DOHH2 (cell line): Measurements from ENCODE around the gene HYOU1.

Source experiments
- H3F3A ChIP-seq: fragments of 200-600 bp; sonication (generic), shearing (Covaris generic); 2 replicates; pipeline ENCODE4 v1.6.0; 2016; ENCODE audit warnings: antibody characterized with exemption, mild to moderate bottlenecking; ENCODE audit not compliant: control insufficient read depth, insufficient read depth
- H3K27ac ChIP-seq: fragments of 200-600 bp; sonication (generic); 2 replicates; pipeline ENCODE4 v1.5.1; 2014; ENCODE audit warnings: low read depth, mild to moderate bottlenecking, low read length, moderate library complexity
- H3K27me3 ChIP-seq: fragments of 200-600 bp; sonication (generic); 2 replicates; pipeline ENCODE4 v1.6.1; 2014; ENCODE audit warnings: mild to moderate bottlenecking, low read length, mixed read lengths; ENCODE audit not compliant: control insufficient read depth
- H3K36me3 ChIP-seq: fragments of 200-600 bp; sonication (generic); 2 replicates; pipeline ENCODE4 v1.6.1; 2014; ENCODE audit warnings: mild to moderate bottlenecking, low read length, moderate library complexity, mixed read lengths; ENCODE audit not compliant: control insufficient read depth
- H3K4me1 ChIP-seq: fragments of 200-600 bp; sonication (generic); 2 replicates; pipeline ENCODE4 v1.6.1; 2014; ENCODE audit warnings: mild to moderate bottlenecking, low read length, mixed read lengths; ENCODE audit not compliant: control insufficient read depth
- H3K4me2 ChIP-seq: fragments of 200-600 bp; sonication (generic); 2 replicates; pipeline ENCODE4 v1.6.0; 2014; ENCODE audit warnings: mild to moderate bottlenecking, low read length, moderate library complexity
- H3K4me3 ChIP-seq: fragments of 200-600 bp; sonication (generic); 2 replicates; pipeline ENCODE4 v1.5.1; 2014; ENCODE audit warnings: mild to moderate bottlenecking, low read length, mixed read lengths
- H3K79me2 ChIP-seq: fragments of 200-600 bp; sonication (generic); 2 replicates; pipeline ENCODE4 v1.6.1; 2014; ENCODE audit warnings: mild to moderate bottlenecking, low read length, mixed read lengths; ENCODE audit not compliant: control insufficient read depth
- H3K9me2 ChIP-seq: fragments of 200-600 bp; sonication (generic); replicated peaks from 2 replicates; pipeline ENCODE4 v1.6.1; 2014; ENCODE audit warnings: mild to moderate bottlenecking, low read length, mixed read lengths; ENCODE audit not compliant: control insufficient read depth
- H3K9me3 ChIP-seq: fragments of 200-600 bp; sonication (generic); 2 replicates; pipeline ENCODE4 v1.6.1; 2014; ENCODE audit warnings: antibody characterized with exemption, low read length, mixed read lengths; ENCODE audit not compliant: control insufficient read depth, insufficient read depth
- H4K20me1 ChIP-seq: fragments of 200-600 bp; sonication (generic); 2 replicates; pipeline ENCODE4 v1.6.0; 2014; ENCODE audit warnings: low read depth, mild to moderate bottlenecking, antibody characterized with exemption, low read length, moderate library complexity; ENCODE audit not compliant: control insufficient read depth, insufficient read depth
- CTCF ChIP-seq: fragments of 200-600 bp; sonication (generic); IDR thresholded peaks from one replicate; pipeline ENCODE4 v1.5.1; 2014; ENCODE audit warnings: antibody characterized with exemption, mild to moderate bottlenecking, low read depth, low read length; ENCODE audit not compliant: poor library complexity, severe bottlenecking
- EZH2phosphoT487 ChIP-seq: fragments of 200-600 bp; sonication (generic); IDR thresholded peaks from 2 replicates; pipeline ENCODE4 v1.6.1; 2017; ENCODE audit warnings: borderline replicate concordance, mild to moderate bottlenecking, antibody characterized with exemption, low read length, moderate library complexity, mixed read lengths

HYOU1 gene

GRCh38 chr11:119012629-119013170 lies 44.3 kb downstream of the HYOU1 start:
- no peak overlapping the region for H3K27ac ChIP-seq

GRCh38 chr11:119011476-119012053 lies 45.4 kb downstream of the HYOU1 start:
- Histone ChIP-seq H3K4me1 (peaks cover 6% of the 10 kb centered on the region), H3K4me2 (no peak overlapping the region), H3K9me2 (no peaks in the 10 kb centered on the region), H3K4me3 (no peak overlapping the region), H3K79me2 (peaks cover 16% of the 10 kb centered on the region), H3K27ac (no peak overlapping the region), H4K20me1 (peaks cover 3% of the 10 kb centered on the region; the same call in 1 of the 2 replicates), H3K27me3 (no peaks in the 10 kb centered on the region), H3K9me3 (no peaks in the 10 kb centered on the region), H3F3A (peaks cover 51% of the 10 kb centered on the region), H3K36me3 (peaks cover 55% of the 10 kb centered on the region)
- TF ChIP-seq EZH2phosphoT487 = no peak
- TF ChIP-seq CTCF = no peak

More at GRCh38 chr11:119012629-119013170, 44.3 kb downstream of the HYOU1 start:
- Histone ChIP-seq H3K4me3 (no peak overlapping the region), H4K20me1 (peaks cover 6% of the 10 kb centered on the region; the same call in 1 of the 2 replicates), H3K4me2 (no peak overlapping the region), H3K4me1 (peaks cover 12% of the 10 kb centered on the region), H3K9me3 (no peaks in the 10 kb centered on the region), H3F3A (peaks cover 62% of the 10 kb centered on the region), H3K79me2 (peaks cover 28% of the 10 kb centered on the region), H3K9me2 (no peaks in the 10 kb centered on the region), H3K36me3 (peaks cover 64% of the 10 kb centered on the region), H3K27me3 (no peaks in the 10 kb centered on the region)
- no peak for TF ChIP-seq CTCF
- no peak for TF ChIP-seq EZH2phosphoT487

- H3K4me1 ChIP-seq = no peaks in the 10 kb centered on the region
- no peak for TF ChIP-seq EZH2phosphoT487
- no peak for TF ChIP-seq CTCF
- H3K4me2 ChIP-seq = no peak overlapping the region
- no peak overlapping the region for H3K4me3 ChIP-seq
- H4K20me1 ChIP-seq = no peaks in the 10 kb centered on the region
- H3F3A ChIP-seq = 0 out of 2 replicates have a peak, but pooled peaks cover 7% of the 10 kb centered on the region
- no peaks in the 10 kb centered on the region for H3K79me2 ChIP-seq
- H3K27me3 ChIP-seq = no peaks in the 10 kb centered on the region
- peaks cover 30% of the 10 kb centered on the region for H3K36me3 ChIP-seq
- H3K9me3 ChIP-seq = no peaks in the 10 kb centered on the region
- no peaks in the 10 kb centered on the region for H3K9me2 ChIP-seq
- H3K27ac ChIP-seq = no peak overlapping the region
Observed at GRCh38 chr11:119006656-119007055, 50.3 kb downstream of the HYOU1 start.
